Neutrophil (primary cell): ENCODE data around the gene AP3S2.

Source experiments
- H3K27ac ChIP-seq: fragments of 200-600 bp; sonication (generic); 2 replicates; pipeline ENCODE4 v1.5.1; 2016; ENCODE audit warnings: mild to moderate bottlenecking, moderate library complexity
- H3K27me3 ChIP-seq: fragments of 200-600 bp; sonication (generic); 2 replicates; pipeline ENCODE4 v1.6.0; 2016; ENCODE audit warnings: mild to moderate bottlenecking
- H3K36me3 ChIP-seq: fragments of 200-600 bp; sonication (generic); 2 replicates; pipeline ENCODE4 v1.5.1; 2017
- H3K4me1 ChIP-seq, 2 experiments: fragments of 200-600 bp in 1 of 2; sonication (generic) in 1 of 2; 1 replicate in 1 of 2; 2 replicates in 1 of 2; pipeline versions ENCODE4 v1.5.1 to v1.6.1; 2013 to 2016; ENCODE audit warnings: low read depth in 1 of 2, low read length in 1 of 2, mild to moderate bottlenecking in 1 of 2, moderate library complexity in 1 of 2; ENCODE audit not compliant: control insufficient read depth in 1 of 2, insufficient read depth in 1 of 2
- H3K4me3 ChIP-seq, 2 experiments: fragments of 200-600 bp in 1 of 2; sonication (generic) in 1 of 2; 1 replicate in 1 of 2; 2 replicates in 1 of 2; pipeline ENCODE4 v1.5.1; 2013 to 2016; ENCODE audit warnings: low read depth in 1 of 2, low read length in 1 of 2, mild to moderate bottlenecking in 1 of 2, moderate library complexity in 1 of 2
- H3K9me3 ChIP-seq: fragments of 200-600 bp; sonication (generic); 2 replicates; pipeline ENCODE4 v1.5.1; 2016
- TF ChIP-seq, protein P1 (sequence below): fragments of 200-600 bp; sonication (generic); IDR thresholded peaks from 2 replicates; pipeline ENCODE4 v1.5.1; 2016; ENCODE audit warnings: antibody characterized with exemption

Gene AP3S2

DNA sequence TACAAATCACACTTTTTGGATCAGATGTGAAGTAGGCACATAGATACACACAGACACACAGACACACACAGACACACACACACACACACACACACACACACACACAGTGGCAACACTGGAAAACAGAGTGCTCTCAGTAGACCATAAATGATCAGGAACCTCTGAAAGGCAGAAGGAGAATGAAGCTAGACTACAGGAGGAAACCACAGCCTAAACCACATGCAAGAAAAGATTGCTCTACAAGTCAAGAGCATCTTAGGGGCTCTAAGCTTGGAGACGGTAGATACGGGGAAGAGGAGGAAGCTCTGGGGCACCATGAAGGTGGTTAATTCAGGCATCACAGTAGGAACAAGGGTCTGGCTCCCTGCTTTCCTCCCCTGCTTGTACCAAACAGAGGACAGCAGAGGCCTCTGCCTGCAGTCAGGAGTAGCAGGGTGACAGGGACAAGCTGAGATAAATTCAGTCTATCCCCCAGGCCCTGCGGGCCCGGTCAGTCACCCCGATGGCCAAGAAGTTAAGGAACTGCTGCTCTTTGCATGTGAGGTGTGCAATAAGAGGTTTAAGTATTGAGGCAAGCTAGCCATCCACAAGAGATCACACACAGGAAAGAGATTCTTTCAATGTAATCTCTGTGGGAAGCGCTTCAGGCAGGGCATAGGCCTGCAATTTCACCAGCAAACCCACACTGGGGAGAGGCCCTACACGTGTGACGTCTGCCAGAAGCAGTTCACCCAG is 42.4 kb upstream of the AP3S2 start:
- peak overlapping the region; percentile 79 for H3K27ac ChIP-seq
- H3K4me3 ChIP-seq: no peak overlapping the region
- peaks cover 25 to 34% of the 10 kb centered on the region in 2 experiments for H3K4me1 ChIP-seq
- no peaks in the 10 kb centered on the region for H3K27me3 ChIP-seq
- no peaks in the 10 kb centered on the region for H3K36me3 ChIP-seq
- TF ChIP-seq, protein P1, sequence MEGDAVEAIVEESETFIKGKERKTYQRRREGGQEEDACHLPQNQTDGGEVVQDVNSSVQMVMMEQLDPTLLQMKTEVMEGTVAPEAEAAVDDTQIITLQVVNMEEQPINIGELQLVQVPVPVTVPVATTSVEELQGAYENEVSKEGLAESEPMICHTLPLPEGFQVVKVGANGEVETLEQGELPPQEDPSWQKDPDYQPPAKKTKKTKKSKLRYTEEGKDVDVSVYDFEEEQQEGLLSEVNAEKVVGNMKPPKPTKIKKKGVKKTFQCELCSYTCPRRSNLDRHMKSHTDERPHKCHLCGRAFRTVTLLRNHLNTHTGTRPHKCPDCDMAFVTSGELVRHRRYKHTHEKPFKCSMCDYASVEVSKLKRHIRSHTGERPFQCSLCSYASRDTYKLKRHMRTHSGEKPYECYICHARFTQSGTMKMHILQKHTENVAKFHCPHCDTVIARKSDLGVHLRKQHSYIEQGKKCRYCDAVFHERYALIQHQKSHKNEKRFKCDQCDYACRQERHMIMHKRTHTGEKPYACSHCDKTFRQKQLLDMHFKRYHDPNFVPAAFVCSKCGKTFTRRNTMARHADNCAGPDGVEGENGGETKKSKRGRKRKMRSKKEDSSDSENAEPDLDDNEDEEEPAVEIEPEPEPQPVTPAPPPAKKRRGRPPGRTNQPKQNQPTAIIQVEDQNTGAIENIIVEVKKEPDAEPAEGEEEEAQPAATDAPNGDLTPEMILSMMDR: no peak
- H3K9me3 ChIP-seq: no peaks in the 10 kb centered on the region

DNA sequence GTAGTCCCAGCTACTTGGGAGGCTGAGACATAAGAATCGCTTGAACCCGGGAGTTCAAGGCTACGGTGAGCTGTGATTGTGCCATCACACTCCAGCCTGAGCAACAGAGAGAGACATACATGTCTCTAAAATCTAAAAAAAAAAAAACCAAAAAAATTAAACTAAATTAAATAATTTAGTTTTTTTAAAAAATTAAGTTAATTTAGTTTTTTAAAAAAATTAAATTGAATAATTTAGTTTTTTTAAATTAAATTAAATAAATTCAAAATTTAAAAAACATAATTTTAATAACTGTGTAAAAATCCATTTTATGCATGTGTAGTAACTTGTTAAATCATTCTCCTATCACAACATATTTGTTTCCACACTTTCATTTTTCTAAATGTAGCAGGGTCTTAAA is 39.1 kb upstream of the AP3S2 start:
- H3K27me3 ChIP-seq: no peaks in the 10 kb centered on the region
- H3K27ac ChIP-seq: no peak overlapping the region
- H3K4me1 ChIP-seq: peaks cover 20 to 24% of the 10 kb centered on the region in 2 experiments
- H3K36me3 ChIP-seq: no peaks in the 10 kb centered on the region
- no peaks in the 10 kb centered on the region for H3K9me3 ChIP-seq
- no peak overlapping the region for H3K4me3 ChIP-seq
- TF ChIP-seq, protein P1: no peak

DNA sequence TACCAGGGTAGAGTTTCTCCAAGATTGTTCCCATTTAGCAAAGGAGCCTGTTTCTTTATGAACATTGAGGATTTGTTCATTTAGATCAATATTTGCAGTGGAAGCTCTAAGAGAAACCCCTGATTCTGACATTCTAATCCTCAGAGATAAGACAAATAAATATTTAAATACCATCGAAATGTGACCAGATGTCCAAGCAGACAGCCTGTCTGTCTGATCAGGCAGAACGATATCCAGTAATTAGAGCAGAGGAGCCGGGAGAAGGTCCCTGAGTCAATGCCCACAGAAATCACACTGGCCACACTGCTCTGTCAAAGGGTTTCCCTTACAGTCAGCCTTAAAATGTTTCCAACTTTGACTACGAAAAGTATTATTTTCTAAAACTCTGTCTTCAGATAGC is 34.6 kb upstream of the AP3S2 start:
- TF ChIP-seq, protein P1: no peak
- no peaks in the 10 kb centered on the region for H3K36me3 ChIP-seq
- no peak overlapping the region for H3K4me3 ChIP-seq
- peaks cover 0 to 5% of the 10 kb centered on the region in 2 experiments for H3K4me1 ChIP-seq
- H3K9me3 ChIP-seq: no peaks in the 10 kb centered on the region
- no peaks in the 10 kb centered on the region for H3K27me3 ChIP-seq
- H3K27ac ChIP-seq: no peak overlapping the region

DNA sequence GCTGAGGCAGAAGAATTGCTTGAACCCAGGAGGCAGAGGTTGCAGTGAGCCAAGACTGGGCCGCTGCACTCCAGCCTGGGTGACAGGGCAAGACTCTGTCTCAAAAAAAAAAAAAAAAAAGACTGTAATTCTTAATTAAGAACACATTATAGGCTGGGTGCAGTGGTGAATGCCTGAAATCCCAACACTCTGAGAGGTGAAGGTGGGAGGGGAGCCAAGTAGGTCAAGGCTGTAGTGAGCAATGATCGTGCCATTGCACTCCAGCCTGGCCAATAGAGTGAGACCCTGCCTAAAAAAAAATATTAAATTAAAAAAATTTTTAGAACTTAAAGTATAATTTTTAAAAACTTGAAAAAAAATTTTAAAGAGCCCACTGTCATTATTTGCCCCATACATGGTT is 32.4 kb upstream of the AP3S2 start:
- H3K27ac ChIP-seq: no peak overlapping the region
- TF ChIP-seq, protein P1: no peak
- H3K4me3 ChIP-seq: no peak overlapping the region
- H3K4me1 ChIP-seq: peaks cover 0 to 5% of the 10 kb centered on the region in 2 experiments
- H3K27me3 ChIP-seq: no peaks in the 10 kb centered on the region
- no peaks in the 10 kb centered on the region for H3K36me3 ChIP-seq
- H3K9me3 ChIP-seq: no peaks in the 10 kb centered on the region

DNA sequence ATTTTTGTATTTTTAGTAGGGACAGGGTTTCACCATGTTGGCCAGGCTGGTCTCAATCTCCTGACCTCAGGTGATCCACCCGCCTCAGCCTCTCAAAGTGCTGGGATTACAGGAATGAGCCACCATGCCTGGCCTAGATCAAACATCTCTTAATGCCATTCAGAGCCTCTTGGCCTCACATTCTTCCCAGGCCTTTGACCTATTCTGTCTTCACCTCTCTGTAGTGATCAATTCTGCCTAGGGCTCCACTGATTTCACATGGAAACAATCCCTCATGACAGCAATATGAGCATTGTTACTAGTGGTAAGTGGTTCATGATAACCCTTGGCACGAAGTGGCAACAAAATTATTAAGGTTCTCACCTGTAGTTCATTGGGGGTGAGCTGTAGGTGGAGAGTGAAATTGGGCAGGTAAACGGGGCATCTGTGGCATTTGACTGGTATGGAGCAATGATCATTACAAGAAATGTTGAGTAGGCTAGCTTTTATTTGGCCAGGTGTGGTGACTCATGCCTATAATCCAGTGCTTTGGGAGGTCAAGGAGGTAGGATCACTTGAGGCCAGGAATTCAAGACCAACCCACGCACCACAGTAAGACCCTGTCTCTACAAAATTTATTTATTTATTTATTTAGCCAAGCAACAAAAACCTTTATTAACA is 23.8 kb upstream of the AP3S2 start:
- no peak overlapping the region for H3K27ac ChIP-seq
- TF ChIP-seq, protein P1: no peak
- H3K27me3 ChIP-seq: peaks cover 17% of the 10 kb centered on the region
- no peaks in the 10 kb centered on the region for H3K36me3 ChIP-seq
- no peak overlapping the region for H3K4me3 ChIP-seq
- H3K9me3 ChIP-seq: no peaks in the 10 kb centered on the region
- H3K4me1 ChIP-seq: peaks cover 9 to 15% of the 10 kb centered on the region in 2 experiments
